ENCODE data around the gene NQO1.
"Not testable (repeated sequence)": the region's sequence is repeated elsewhere in the genome, so short reads cannot be mapped to it uniquely, and the experiment has no call there.

The NQO1 gene

GRCh38 chr16:69761983-69762813 lies 35.8 kb upstream of the NQO1 start, which contains the start of gene WWP2:
WWP2 (plus strand) TSS chr16:69762332; CDS start chr16:69787011, 24,679 bp downstream.
- Histone ChIP-seq H3K4me1 (ENCODE audit: control insufficient read depth, insufficient read depth, low read length, unreplicated experiment) (peaks cover 9% of the 10 kb centered on the region), H3K27me3 (ENCODE audit: insufficient read depth, low read length) (no peaks in the 10 kb centered on the region), H3K36me3 (ENCODE audit: insufficient read depth, low read length) (no peaks in the 10 kb centered on the region), H3K4me3 (ENCODE audit: low read depth, low read length) (peak within 1 kb of the TSS; percentile 98), H3K79me2 (ENCODE audit: control insufficient read depth, insufficient read depth, low read length, unreplicated experiment) (peaks cover 9% of the 10 kb centered on the region), H3K27ac (ENCODE audit: low read depth, low read length) (peak within 1 kb of the TSS; percentile 71), H2AFZ (ENCODE audit: low read length, unreplicated experiment) (peak within 1 kb of the TSS; percentile 96)

DNA sequence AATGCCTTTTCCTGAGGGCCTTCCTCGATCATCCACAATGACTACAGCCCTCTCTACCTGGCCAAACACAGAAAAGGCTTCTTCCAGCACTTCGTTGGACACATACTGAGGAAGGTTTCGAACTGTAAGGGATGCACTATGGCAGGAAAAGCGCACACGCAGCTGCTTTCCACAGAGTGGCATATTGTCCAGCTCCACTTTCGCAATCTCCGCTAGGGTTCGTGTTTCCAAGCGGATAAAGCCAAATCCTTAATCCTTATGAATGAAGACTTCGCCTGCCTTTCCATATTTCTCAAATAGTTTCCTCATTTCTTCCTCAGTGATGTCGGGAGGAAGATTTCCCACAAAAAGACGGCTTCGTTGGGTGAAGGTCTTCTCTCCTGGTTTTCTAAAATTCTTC lies 31.0 kb upstream of the NQO1 start:
- H3K36me3 ChIP-seq (ENCODE audit: insufficient read depth, low read length); H3K27me3 ChIP-seq (ENCODE audit: insufficient read depth, low read length); H3K4me3 ChIP-seq (ENCODE audit: low read depth, low read length); H3K27ac ChIP-seq (ENCODE audit: low read depth, low read length); H2AFZ ChIP-seq (ENCODE audit: low read length, unreplicated experiment); H3K4me1 ChIP-seq (ENCODE audit: control insufficient read depth, insufficient read depth, low read length, unreplicated experiment): not testable (repeated sequence)
- peaks cover 23% of the 10 kb centered on the region for H3K79me2 ChIP-seq (ENCODE audit: control insufficient read depth, insufficient read depth, low read length, unreplicated experiment)

GRCh38 chr16:69756705-69757104 lies 30.3 kb upstream of the NQO1 start:
- H3K27me3 ChIP-seq (ENCODE audit: insufficient read depth, low read length) = no peaks in the 10 kb centered on the region
- H3K27ac ChIP-seq (ENCODE audit: low read depth, low read length) = no peak overlapping the region
- H3K79me2 ChIP-seq (ENCODE audit: control insufficient read depth, insufficient read depth, low read length, unreplicated experiment) = peaks cover 30% of the 10 kb centered on the region
- H3K4me3 ChIP-seq (ENCODE audit: low read depth, low read length) = no peak overlapping the region
- no peak overlapping the region for H2AFZ ChIP-seq (ENCODE audit: low read length, unreplicated experiment)
- H3K36me3 ChIP-seq (ENCODE audit: insufficient read depth, low read length) = no peaks in the 10 kb centered on the region
- peaks cover 7% of the 10 kb centered on the region for H3K4me1 ChIP-seq (ENCODE audit: control insufficient read depth, insufficient read depth, low read length, unreplicated experiment)

GRCh38 chr16:69754469-69755310 lies 28.3 kb upstream of the NQO1 start, which contains the start of gene NOB1:
NOB1 (minus strand) TSS chr16:69754926; CDS start chr16:69754910, 16 bp downstream.
- peaks cover 44% of the 10 kb centered on the region for H3K79me2 ChIP-seq (ENCODE audit: control insufficient read depth, insufficient read depth, low read length, unreplicated experiment)
- H2AFZ ChIP-seq (ENCODE audit: low read length, unreplicated experiment) = peak within 1 kb of the TSS; percentile 46
- no peaks in the 10 kb centered on the region for H3K27me3 ChIP-seq (ENCODE audit: insufficient read depth, low read length)
- peaks cover 7% of the 10 kb centered on the region for H3K4me1 ChIP-seq (ENCODE audit: control insufficient read depth, insufficient read depth, low read length, unreplicated experiment)
- H3K36me3 ChIP-seq (ENCODE audit: insufficient read depth, low read length) = peaks cover 8% of the 10 kb centered on the region; the same call in 1 of the 2 replicates
- peak within 1 kb of the TSS; percentile 17; the same call in 1 of the 2 replicates for H3K27ac ChIP-seq (ENCODE audit: low read depth, low read length)
- peak within 1 kb of the TSS; percentile 89 for H3K4me3 ChIP-seq (ENCODE audit: low read depth, low read length)

DNA sequence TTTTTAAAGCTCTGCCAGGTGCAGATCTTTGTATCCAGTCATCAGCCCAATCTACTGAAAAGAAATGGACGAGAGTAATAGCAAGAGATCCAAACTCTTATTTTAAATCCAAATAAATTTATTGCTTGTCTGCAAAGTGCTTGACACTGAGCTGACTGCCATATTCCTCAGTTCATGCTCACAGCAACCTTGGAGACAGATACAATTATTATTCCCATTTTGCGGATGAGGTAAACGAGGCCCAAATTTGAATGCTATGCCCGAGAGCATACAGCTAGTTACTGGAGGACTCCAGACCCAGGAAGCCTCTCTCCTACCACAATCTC lies 27.7 kb upstream of the NQO1 start:
- Histone ChIP-seq H3K4me1 (ENCODE audit: control insufficient read depth, insufficient read depth, low read length, unreplicated experiment) (peaks cover 7% of the 10 kb centered on the region), H3K27ac (ENCODE audit: low read depth, low read length) (peak overlapping the region; percentile 17; the same call in 1 of the 2 replicates), H3K79me2 (ENCODE audit: control insufficient read depth, insufficient read depth, low read length, unreplicated experiment) (peaks cover 47% of the 10 kb centered on the region), H2AFZ (ENCODE audit: low read length, unreplicated experiment) (peak overlapping the region; percentile 46), H3K4me3 (ENCODE audit: low read depth, low read length) (peak overlapping the region; percentile 89), H3K27me3 (ENCODE audit: insufficient read depth, low read length) (no peaks in the 10 kb centered on the region), H3K36me3 (ENCODE audit: insufficient read depth, low read length) (peaks cover 12% of the 10 kb centered on the region)

- H2AFZ ChIP-seq (ENCODE audit: low read length, unreplicated experiment) = no peak overlapping the region
- no peak overlapping the region for H3K27ac ChIP-seq (ENCODE audit: low read depth, low read length)
- H3K4me3 ChIP-seq (ENCODE audit: low read depth, low read length) = no peak overlapping the region
- H3K79me2 ChIP-seq (ENCODE audit: control insufficient read depth, insufficient read depth, low read length, unreplicated experiment) = peaks cover 46% of the 10 kb centered on the region
- peaks cover 7% of the 10 kb centered on the region for H3K4me1 ChIP-seq (ENCODE audit: control insufficient read depth, insufficient read depth, low read length, unreplicated experiment)
- no peaks in the 10 kb centered on the region for H3K27me3 ChIP-seq (ENCODE audit: insufficient read depth, low read length)
- H3K36me3 ChIP-seq (ENCODE audit: insufficient read depth, low read length) = peaks cover 36% of the 10 kb centered on the region
These were observed 22.5 kb upstream of the NQO1 start for GRCh38 chr16:69748694-69749345.

DNA sequence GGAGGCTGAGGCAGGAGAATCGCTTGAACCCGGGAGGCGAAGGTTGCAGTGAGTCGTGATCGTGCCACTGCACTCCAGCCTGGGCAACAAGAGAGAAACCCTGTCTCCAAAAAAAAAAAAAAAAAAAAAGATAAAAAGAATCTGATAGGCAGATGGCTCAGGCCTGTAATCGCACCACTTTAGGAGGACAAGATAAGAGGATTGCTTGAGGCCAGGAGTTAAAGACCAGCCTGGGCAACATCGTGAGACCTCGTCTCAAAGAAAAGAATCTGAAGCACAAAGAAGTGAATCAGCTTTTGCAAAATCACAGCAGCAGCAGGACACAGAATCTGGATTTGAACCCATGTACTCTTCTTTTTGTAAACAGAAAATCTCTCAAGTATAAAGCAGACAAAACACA lies 20.8 kb upstream of the NQO1 start:
- H3K27me3 ChIP-seq (ENCODE audit: insufficient read depth, low read length) = no peaks in the 10 kb centered on the region
- peaks cover 29% of the 10 kb centered on the region for H3K79me2 ChIP-seq (ENCODE audit: control insufficient read depth, insufficient read depth, low read length, unreplicated experiment)
- H3K27ac ChIP-seq (ENCODE audit: low read depth, low read length) = no peak overlapping the region
- no peak overlapping the region for H3K4me3 ChIP-seq (ENCODE audit: low read depth, low read length)
- H3K36me3 ChIP-seq (ENCODE audit: insufficient read depth, low read length) = peaks cover 45% of the 10 kb centered on the region
- H2AFZ ChIP-seq (ENCODE audit: low read length, unreplicated experiment) = no peak overlapping the region
- H3K4me1 ChIP-seq (ENCODE audit: control insufficient read depth, insufficient read depth, low read length, unreplicated experiment) = peaks cover 3% of the 10 kb centered on the region

DNA sequence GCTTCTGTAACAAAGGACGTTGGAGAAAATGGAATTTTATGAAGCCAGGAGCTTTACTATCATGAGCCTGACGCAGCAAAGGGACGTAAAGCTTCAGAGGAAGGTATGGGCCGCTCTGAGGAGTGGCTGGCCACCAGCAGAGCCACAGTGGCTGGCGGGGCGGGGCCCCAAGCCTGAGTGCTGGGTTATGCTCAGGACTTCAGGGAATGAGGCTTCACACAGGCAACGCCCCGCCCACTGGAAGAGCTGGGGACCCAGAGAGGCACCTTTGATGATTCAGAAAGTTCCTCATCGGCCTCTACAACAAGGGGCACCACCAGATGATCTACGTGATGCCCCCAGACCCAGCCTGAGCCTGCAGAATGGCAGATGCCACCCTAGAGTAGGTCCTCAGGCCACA lies 19.6 kb upstream of the NQO1 start:
- Histone ChIP-seq H3K4me1 (ENCODE audit: control insufficient read depth, insufficient read depth, low read length, unreplicated experiment) (peaks cover 14% of the 10 kb centered on the region), H3K79me2 (ENCODE audit: control insufficient read depth, insufficient read depth, low read length, unreplicated experiment) (peaks cover 20% of the 10 kb centered on the region), H3K4me3 (ENCODE audit: low read depth, low read length) (no peak overlapping the region)

GRCh38 chr16:69745232-69745612 lies 18.9 kb upstream of the NQO1 start:
- H3K79me2 ChIP-seq (ENCODE audit: control insufficient read depth, insufficient read depth, low read length, unreplicated experiment) = peaks cover 12% of the 10 kb centered on the region
- no peaks in the 10 kb centered on the region for H3K27me3 ChIP-seq (ENCODE audit: insufficient read depth, low read length)
- no peak overlapping the region for H3K4me3 ChIP-seq (ENCODE audit: low read depth, low read length)
- peaks cover 14% of the 10 kb centered on the region for H3K4me1 ChIP-seq (ENCODE audit: control insufficient read depth, insufficient read depth, low read length, unreplicated experiment)
- H3K27ac ChIP-seq (ENCODE audit: low read depth, low read length) = no peak overlapping the region
- H2AFZ ChIP-seq (ENCODE audit: low read length, unreplicated experiment) = no peak overlapping the region
- peaks cover 46% of the 10 kb centered on the region for H3K36me3 ChIP-seq (ENCODE audit: insufficient read depth, low read length)

More for the DNA sequence above, 19.6 kb upstream of the NQO1 start:
- Histone ChIP-seq H3K36me3 (ENCODE audit: insufficient read depth, low read length) (peaks cover 50% of the 10 kb centered on the region), H3K27ac (ENCODE audit: low read depth, low read length) (no peak overlapping the region), H3K27me3 (ENCODE audit: insufficient read depth, low read length) (no peaks in the 10 kb centered on the region), H2AFZ (ENCODE audit: low read length, unreplicated experiment) (no peak overlapping the region)

Measured in ACC112 (cell line).